ENCODE measurements around the gene NPAS4. TPM values are rescaled to one million over a fixed set of nuclear protein-coding genes. Genes with fewer than 3 reads are reported as not detected.

The NPAS4 gene
- total and polyA plus RNA-seq, 2 of the 13 experiments (the other 11 are each of a cell fraction or from before 2014, with no cell fraction given): not detected

- TF ChIP-seq CREBL2 (CRISPR knock-in tag; IDR thresholded peaks at IDR 0.05; ENCODE audit: borderline replicate concordance): peak; percentile 100
- TF ChIP-seq ZBTB37 (CRISPR knock-in tag; IDR thresholded peaks at IDR 0.05): peak; percentile 100
- TF ChIP-seq MIER3 (CRISPR knock-in tag; IDR thresholded peaks at IDR 0.05; ENCODE audit: borderline replicate concordance): peak; percentile 100
- TF ChIP-seq ZNF687 (CRISPR knock-in tag; IDR thresholded peaks at IDR 0.05): peak; percentile 99
- TF ChIP-seq ZNF652 (CRISPR knock-in tag; IDR thresholded peaks at IDR 0.05; ENCODE audit: borderline replicate concordance, low read depth): peak; percentile 95
- peak; percentile 100 for TF ChIP-seq IRF2 (CRISPR knock-in tag; IDR thresholded peaks at IDR 0.05)
- TF ChIP-seq KAT2B (IDR thresholded peaks at IDR 0.05; ENCODE audit: borderline replicate concordance, low read depth, low read length): no peak
- TF ChIP-seq GMEB1 (CRISPR knock-in tag; IDR thresholded peaks at IDR 0.05; ENCODE audit: borderline replicate concordance): peak; percentile 96
- peak; percentile 100 for TF ChIP-seq MEIS2 (CRISPR knock-in tag; IDR thresholded peaks at IDR 0.05)
- TF ChIP-seq TCF7 (IDR thresholded peaks at IDR 0.05; ENCODE audit: low read depth): no peak
- peak; percentile 100 for TF ChIP-seq ZNF225 (CRISPR knock-in tag; IDR thresholded peaks at IDR 0.05)
- TF ChIP-seq ZNF460 (CRISPR knock-in tag; IDR thresholded peaks at IDR 0.05; ENCODE audit: borderline replicate concordance): peak; percentile 97
- TF ChIP-seq FOXP1 (IDR thresholded peaks at IDR 0.05): no peak
- peak; percentile 99 for TF ChIP-seq FOXP1 (CRISPR knock-in tag; IDR thresholded peaks at IDR 0.05)
- peak; percentile 96 for TF ChIP-seq CEBPG (CRISPR knock-in tag; IDR thresholded peaks at IDR 0.05)
- TF ChIP-seq ZNF7 (CRISPR knock-in tag; IDR thresholded peaks at IDR 0.05): peak; percentile 100
- TF ChIP-seq ZNF382 (CRISPR knock-in tag; IDR thresholded peaks at IDR 0.05; ENCODE audit: borderline replicate concordance): peak; percentile 100
- TF ChIP-seq MAF1 (CRISPR knock-in tag; IDR thresholded peaks at IDR 0.05; ENCODE audit: borderline replicate concordance): peak; percentile 100
- peak; percentile 100 for TF ChIP-seq ZBTB42 (CRISPR knock-in tag; IDR thresholded peaks at IDR 0.05)
- peak; percentile 100 for TF ChIP-seq ATF3 (CRISPR knock-in tag; IDR thresholded peaks at IDR 0.05)
- TF ChIP-seq ZNF274 (CRISPR knock-in tag; IDR thresholded peaks at IDR 0.05): peak; percentile 100
- peak; percentile 100 for TF ChIP-seq ZSCAN31 (CRISPR knock-in tag; IDR thresholded peaks at IDR 0.05; ENCODE audit: low read depth)
- peak; percentile 86 for TF ChIP-seq AGO1 (IDR thresholded peaks at IDR 0.05; ENCODE audit: low read depth, low read length, poor library complexity, severe bottlenecking)
- TF ChIP-seq NAIF1 (CRISPR knock-in tag; IDR thresholded peaks at IDR 0.05; ENCODE audit: borderline replicate concordance): peak; percentile 99
Measured at GRCh38 chr11:66421492-66422205, 814 bp downstream of the NPAS4 start (continued).

All from HepG2 (cell line).